HS-27A (cell line): ENCODE results near the gene PRR16.
A peak's percentile ranks its signal among the peaks of the same experiment; 100 is the strongest.

ENCODE experiments used
- DNase-seq: peaks from one replicate; pipeline ENCODE4 v3.0.0-alpha.2; 2012; ENCODE audit warnings: low read depth, missing footprints

Gene PRR16

DNA sequence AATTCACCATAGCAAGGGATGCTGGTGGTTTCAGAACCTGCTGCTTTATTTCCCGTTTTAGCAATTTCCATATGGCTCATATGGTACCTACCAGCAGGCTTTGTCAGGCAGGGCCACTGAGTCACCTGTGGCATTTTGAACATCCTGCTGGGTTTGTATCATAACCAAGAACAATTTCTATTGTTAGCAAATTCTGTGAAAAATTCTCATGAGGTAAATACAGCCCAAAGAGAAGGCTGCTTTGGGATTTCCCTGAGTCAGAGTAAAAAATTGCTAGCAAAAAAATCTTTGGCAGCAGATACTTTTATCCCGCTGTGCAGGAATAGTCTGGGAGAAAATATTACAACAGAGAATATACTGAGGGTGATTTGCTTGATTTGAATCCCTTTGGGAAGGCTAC lies 52.7 kb downstream of the PRR16 start:
- DNase-seq: no peak

- DNase-seq: no peak
Measured at GRCh38 chr5:120517607-120518252, 53.6 kb downstream of the PRR16 start.

- no peak for DNase-seq
Measured at GRCh38 chr5:120518581-120518980, 54.5 kb downstream of the PRR16 start.

GRCh38 chr5:120527251-120527650 lies 63.2 kb downstream of the PRR16 start:
- no peak for DNase-seq

DNA sequence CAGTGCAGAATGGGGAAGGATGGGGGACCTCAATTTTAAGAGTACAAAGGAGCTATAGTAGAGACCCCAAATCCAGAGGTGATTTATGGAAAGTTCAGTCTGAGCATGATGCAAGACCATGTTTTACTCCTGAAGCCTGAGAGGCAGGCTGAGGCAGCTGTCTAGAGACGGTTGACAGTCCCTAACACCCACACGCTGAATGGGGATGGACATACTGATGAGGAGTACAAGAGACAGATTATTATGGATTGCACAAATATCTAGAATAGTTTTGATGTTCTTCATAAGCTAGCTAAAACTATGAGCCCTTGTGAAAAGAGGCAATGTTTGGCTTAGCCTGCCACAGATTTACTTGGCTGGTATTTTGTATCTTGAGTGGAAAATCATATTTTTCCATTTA lies 64.5 kb downstream of the PRR16 start:
- no peak for DNase-seq

- no peak for DNase-seq
Measured at GRCh38 chr5:120529386-120529785, 65.3 kb downstream of the PRR16 start.

GRCh38 chr5:120531215-120531614 lies 67.1 kb downstream of the PRR16 start:
- no peak for DNase-seq

GRCh38 chr5:120532835-120533234 lies 68.7 kb downstream of the PRR16 start:
- no peak for DNase-seq

DNA sequence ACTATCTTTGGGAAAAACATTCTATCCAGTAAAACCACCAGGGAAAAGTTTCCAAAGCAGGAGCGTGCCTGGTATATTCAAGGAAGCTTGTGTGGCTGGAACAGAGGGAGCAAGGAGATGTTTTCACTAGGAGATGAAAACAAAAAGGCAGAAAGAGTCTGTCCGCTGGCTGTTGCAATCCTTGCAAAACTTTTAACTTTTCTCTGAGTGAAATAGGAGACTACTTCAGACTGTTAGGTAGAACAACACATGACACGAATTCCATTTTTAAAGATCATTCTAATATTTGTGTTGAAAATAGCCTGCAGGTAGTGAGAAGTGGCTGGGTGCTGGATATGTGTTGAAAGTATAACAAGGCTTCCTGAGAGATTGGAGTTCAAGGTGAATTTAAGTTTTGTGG lies 69.5 kb downstream of the PRR16 start:
- no peak for DNase-seq

DNA sequence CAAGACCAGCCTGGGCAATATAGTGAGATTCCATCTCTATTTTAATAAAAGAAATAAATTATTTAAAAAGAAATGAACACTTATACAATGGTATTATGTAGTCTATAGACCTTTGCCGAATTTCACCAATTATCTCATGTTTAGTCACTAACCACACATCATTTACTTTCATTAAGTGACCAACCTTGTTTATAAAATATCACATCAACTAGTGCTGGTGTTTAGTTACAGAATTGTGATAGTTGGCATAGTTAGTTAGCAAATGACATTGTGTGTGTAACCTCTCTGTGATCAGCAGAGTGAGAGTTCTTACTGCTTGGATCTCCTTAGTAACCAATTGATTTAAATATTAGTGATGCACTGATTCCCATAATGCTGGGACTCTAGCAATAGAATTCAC lies 71.8 kb downstream of the PRR16 start:
- DNase-seq: no peak

GRCh38 chr5:120538149-120538548 lies 74.0 kb downstream of the PRR16 start:
- DNase-seq: peak; percentile 40

GRCh38 chr5:120538644-120539043 lies 74.5 kb downstream of the PRR16 start:
- DNase-seq: no peak

GRCh38 chr5:120539471-120539870 lies 75.4 kb downstream of the PRR16 start:
- no peak for DNase-seq

GRCh38 chr5:120540097-120540496 lies 76.0 kb downstream of the PRR16 start:
- DNase-seq: no peak

DNA sequence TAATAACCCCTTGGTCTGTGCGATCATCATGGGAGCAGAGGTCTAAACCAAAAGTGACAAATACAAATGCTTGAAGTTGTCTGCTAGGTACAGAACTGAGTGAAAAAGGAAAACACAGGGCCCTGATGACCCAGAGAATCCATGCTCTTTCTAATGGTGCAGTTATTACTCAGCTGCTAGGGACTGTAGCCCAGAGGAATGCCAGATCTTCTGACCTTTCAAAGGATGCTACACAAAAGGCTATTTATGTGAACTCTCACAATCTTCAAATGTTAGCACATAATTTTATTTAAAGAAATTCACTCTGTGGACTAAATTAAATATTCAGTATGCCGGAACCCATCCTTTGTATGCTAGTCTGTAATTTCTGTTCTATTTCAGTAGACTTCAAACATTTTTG lies 79.9 kb downstream of the PRR16 start:
- no peak for DNase-seq

DNA sequence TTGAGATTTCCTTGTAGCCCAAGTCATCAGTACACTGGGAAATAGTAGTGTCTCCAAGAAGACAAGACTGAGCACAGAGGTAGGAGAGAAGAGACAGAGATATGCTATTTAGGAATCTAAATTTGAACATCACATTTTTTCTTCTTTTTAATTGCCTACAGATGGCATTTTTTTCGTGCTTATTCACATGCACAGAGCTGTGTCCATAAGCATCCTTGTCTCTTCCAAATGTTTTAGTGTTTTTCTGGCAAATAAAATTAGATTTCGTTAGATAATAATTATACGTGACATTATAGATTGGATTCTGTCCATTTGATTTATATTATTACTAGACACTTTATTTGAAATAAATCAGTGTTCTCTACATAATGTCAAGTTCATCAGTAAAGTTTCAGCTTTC lies 80.9 kb downstream of the PRR16 start:
- no peak for DNase-seq

DNA sequence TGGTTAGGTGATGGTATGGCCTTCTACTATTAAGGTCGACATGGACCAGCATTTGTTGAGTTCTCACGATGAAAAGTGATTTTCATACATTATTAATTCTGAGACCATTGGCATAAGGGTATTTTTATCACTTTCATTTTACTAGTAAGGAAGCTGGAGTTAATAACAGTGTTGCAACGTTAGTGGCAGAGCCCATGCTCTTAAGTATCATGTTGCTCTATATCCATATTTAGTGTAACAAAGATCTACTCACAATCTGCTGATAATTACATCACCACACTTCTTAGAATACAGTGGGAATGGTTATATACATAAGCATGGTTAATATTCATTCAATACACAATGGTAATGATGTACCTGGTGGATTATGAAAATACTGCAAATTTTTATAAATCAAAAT lies 81.9 kb downstream of the PRR16 start:
- DNase-seq: no peak

DNA sequence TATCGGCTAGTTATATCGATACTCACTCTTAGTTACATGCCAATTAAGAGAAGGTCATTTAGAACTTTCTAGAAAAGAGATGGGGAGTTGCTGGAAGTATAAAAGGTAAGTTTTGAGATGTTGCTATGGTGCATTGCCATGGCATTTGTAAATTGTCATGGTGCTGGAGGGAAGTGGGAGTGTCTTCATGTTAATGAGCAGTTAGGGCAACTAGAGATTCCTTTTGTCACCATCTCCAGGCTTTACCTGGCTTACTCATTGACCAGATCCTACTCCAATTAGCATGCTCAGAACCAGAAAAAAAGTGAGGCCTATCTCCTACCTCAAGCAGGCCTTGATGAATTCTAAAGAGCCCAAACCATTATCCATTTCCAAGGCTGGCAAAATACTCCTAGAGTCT lies 82.8 kb downstream of the PRR16 start:
- DNase-seq: no peak

DNA sequence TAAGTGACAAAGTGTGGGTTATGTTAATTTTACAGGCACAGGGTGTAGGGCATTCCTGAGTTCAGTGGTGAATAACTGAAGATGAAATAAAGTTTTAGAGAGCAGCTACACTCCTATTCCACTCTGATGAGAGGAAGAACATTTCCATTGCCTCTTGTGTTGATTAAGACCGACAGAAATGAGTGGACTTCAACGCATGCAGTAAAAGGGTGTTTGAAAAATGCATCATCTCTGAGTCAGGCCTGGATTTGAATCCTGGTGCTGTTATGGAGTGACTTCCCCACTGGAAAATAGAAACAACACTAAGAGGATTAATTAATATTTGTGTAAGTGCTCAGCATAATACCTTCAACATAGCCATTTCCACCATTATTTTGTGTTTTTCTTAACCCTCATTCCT lies 86.3 kb downstream of the PRR16 start:
- no peak for DNase-seq

DNA sequence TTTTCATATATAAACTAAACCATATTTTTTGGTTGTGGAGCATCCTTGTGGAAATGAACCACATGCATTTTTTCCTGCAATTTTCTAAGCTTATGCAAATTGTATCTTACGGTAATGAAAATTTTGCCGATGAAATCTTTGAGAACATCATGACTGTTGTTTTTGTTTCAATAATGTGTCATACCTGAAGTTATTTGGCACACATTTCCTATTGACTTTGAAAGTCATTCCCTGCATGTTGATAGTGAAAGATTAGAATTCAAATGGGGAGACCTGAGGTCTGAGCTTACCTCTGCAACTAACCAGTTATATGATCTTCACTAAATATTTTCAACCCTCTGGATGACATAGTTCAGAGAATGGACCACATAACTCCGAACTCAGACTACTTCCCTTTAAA lies 88.5 kb downstream of the PRR16 start:
- no peak for DNase-seq

DNA sequence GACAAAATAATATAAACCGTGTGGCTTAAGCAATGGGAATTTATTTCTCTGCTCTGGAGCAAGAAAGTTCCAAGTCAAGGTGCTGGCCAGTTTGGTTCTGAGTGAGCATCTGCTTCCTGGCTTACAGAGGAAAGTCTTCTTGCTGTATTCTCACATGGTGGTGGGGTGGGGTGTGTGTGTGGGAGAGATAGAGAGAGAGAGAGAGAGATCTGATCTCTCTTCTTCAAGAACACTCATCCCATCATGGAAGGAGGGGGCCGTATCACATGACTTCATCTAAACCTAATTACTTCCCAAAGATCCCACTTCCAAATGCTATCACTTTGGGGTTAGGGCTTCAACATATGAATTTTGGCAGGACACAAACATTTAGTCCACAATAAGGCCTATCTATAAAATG lies 91.2 kb downstream of the PRR16 start:
- no peak for DNase-seq

DNA sequence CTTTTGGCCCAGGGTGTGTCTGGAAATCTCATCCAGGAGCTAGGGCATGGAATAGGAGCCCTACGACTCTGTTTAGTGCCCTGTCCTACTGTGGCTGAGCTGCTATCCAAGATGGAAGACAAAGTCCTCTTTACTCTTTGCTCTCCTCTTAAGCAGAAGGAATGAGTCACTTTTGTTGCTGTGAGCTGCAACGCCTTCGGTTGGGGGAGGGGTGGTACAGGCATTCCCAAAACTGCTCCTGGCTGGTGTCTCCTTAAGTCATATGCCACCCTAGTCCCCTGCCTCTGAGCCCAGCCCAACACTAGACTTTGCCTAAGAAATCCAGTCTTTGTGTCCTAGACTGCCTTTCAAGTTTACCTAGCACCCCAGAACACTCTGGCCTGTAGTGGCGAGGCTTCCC lies 99.9 kb downstream of the PRR16 start:
- no peak for DNase-seq

- DNase-seq: no peak
Measured at GRCh38 chr5:120567066-120567465, 103.0 kb downstream of the PRR16 start.

DNA sequence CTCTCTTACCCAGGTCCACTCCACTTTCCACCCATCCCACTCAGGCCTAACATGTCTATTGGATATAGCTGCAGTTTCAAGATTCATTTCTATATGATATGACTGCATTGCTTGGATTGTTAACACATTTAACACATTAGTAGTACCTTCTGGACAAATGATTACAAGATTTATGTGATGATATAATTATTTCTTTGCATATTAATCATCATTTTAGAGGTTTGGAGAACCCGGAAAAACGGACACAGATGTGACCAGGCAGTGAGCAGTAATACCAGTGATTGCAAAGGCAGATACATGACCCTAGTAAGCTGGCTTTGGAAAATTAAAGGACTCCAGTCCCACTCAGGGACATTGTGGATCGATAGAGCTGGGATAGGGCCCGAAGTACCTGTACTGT lies 103.8 kb downstream of the PRR16 start:
- DNase-seq: peak; percentile 39

DNA sequence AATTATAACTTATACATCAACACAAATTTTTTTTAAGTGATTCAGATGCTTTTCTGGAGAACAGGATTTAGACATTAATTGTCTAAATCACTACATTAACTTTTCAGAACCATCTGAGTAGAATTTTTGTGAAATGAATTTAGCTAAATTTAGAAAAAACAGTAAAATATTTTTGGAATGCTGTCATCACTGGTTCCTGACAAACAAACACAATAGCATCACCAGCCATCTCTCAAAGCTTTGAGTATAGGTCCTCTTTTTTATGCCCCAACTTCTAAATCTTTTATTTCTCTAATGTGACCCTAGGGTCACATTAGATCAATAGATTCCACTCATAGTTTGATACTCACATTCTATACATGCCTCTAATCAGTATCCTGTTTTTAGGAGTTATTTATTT lies 104.6 kb downstream of the PRR16 start:
- no peak for DNase-seq
